Measurements from ENCODE around the gene TCERG1L.

TCERG1L gene

GRCh38 chr10:131277969-131278368 lies 33.6 kb downstream of the TCERG1L start:
- Histone ChIP-seq H3K9ac (ENCODE audit: low read length) (no peak overlapping the region), H3K4me1 (ENCODE audit: control insufficient read depth, low read depth, low read length) (peaks cover 4% of the 10 kb centered on the region), H3K27me3 (ENCODE audit: control insufficient read depth, insufficient read depth, low read length) (no peaks in the 10 kb centered on the region), H3K27ac (ENCODE audit: low read length) (no peak overlapping the region), H3K9me3 (ENCODE audit: control insufficient read depth, low read depth, low read length) (no peaks in the 10 kb centered on the region), H3K4me3 (ENCODE audit: low read length) (no peak overlapping the region), H3K36me3 (ENCODE audit: control insufficient read depth, low read depth, low read length) (no peaks in the 10 kb centered on the region)

GRCh38 chr10:131277278-131277677 lies 34.2 kb downstream of the TCERG1L start:
- H3K36me3 ChIP-seq (ENCODE audit: control insufficient read depth, low read depth, low read length), result no peaks in the 10 kb centered on the region
- no peak overlapping the region for H3K9ac ChIP-seq (ENCODE audit: low read length)
- H3K27ac ChIP-seq (ENCODE audit: low read length), result no peak overlapping the region
- no peaks in the 10 kb centered on the region for H3K27me3 ChIP-seq (ENCODE audit: control insufficient read depth, insufficient read depth, low read length)
- no peak overlapping the region for H3K4me3 ChIP-seq (ENCODE audit: low read length)
- peaks cover 4% of the 10 kb centered on the region for H3K4me1 ChIP-seq (ENCODE audit: control insufficient read depth, low read depth, low read length)
- no peaks in the 10 kb centered on the region for H3K9me3 ChIP-seq (ENCODE audit: control insufficient read depth, low read depth, low read length)

GRCh38 chr10:131275691-131276090 lies 35.8 kb downstream of the TCERG1L start:
- H3K4me3 ChIP-seq (ENCODE audit: low read length), result no peak overlapping the region
- no peak overlapping the region for H3K27ac ChIP-seq (ENCODE audit: low read length)
- no peaks in the 10 kb centered on the region for H3K27me3 ChIP-seq (ENCODE audit: control insufficient read depth, insufficient read depth, low read length)
- H3K36me3 ChIP-seq (ENCODE audit: control insufficient read depth, low read depth, low read length), result no peaks in the 10 kb centered on the region
- H3K4me1 ChIP-seq (ENCODE audit: control insufficient read depth, low read depth, low read length), result peaks cover 4% of the 10 kb centered on the region
- H3K9me3 ChIP-seq (ENCODE audit: control insufficient read depth, low read depth, low read length), result no peaks in the 10 kb centered on the region
- H3K9ac ChIP-seq (ENCODE audit: low read length), result no peak overlapping the region

GRCh38 chr10:131274883-131275282 lies 36.6 kb downstream of the TCERG1L start:
- Histone ChIP-seq H3K27me3 (ENCODE audit: control insufficient read depth, insufficient read depth, low read length) (no peaks in the 10 kb centered on the region), H3K9me3 (ENCODE audit: control insufficient read depth, low read depth, low read length) (no peaks in the 10 kb centered on the region), H3K27ac (ENCODE audit: low read length) (no peak overlapping the region), H3K36me3 (ENCODE audit: control insufficient read depth, low read depth, low read length) (no peaks in the 10 kb centered on the region), H3K4me1 (ENCODE audit: control insufficient read depth, low read depth, low read length) (peaks cover under 1% of the 10 kb centered on the region), H3K4me3 (ENCODE audit: low read length) (no peak overlapping the region), H3K9ac (ENCODE audit: low read length) (no peak overlapping the region)

- no peaks in the 10 kb centered on the region for H3K9me3 ChIP-seq (ENCODE audit: control insufficient read depth, low read depth, low read length)
- H3K36me3 ChIP-seq (ENCODE audit: control insufficient read depth, low read depth, low read length), result no peaks in the 10 kb centered on the region
- H3K27me3 ChIP-seq (ENCODE audit: control insufficient read depth, insufficient read depth, low read length), result no peaks in the 10 kb centered on the region
These were observed 37.2 kb downstream of the TCERG1L start for GRCh38 chr10:131274133-131274880.

GRCh38 chr10:131273476-131273875 lies 38.0 kb downstream of the TCERG1L start:
- Histone ChIP-seq H3K9ac (ENCODE audit: low read length) (no peak overlapping the region), H3K9me3 (ENCODE audit: control insufficient read depth, low read depth, low read length) (no peaks in the 10 kb centered on the region), H3K27ac (ENCODE audit: low read length) (no peak overlapping the region), H3K27me3 (ENCODE audit: control insufficient read depth, insufficient read depth, low read length) (no peaks in the 10 kb centered on the region), H3K4me1 (ENCODE audit: control insufficient read depth, low read depth, low read length) (no peaks in the 10 kb centered on the region), H3K36me3 (ENCODE audit: control insufficient read depth, low read depth, low read length) (no peaks in the 10 kb centered on the region), H3K4me3 (ENCODE audit: low read length) (no peak overlapping the region)

More at GRCh38 chr10:131274133-131274880, 37.2 kb downstream of the TCERG1L start:
- Histone ChIP-seq H3K4me3 (ENCODE audit: low read length) (no peak overlapping the region), H3K9ac (ENCODE audit: low read length) (no peak overlapping the region), H3K4me1 (ENCODE audit: control insufficient read depth, low read depth, low read length) (no peaks in the 10 kb centered on the region), H3K27ac (ENCODE audit: low read length) (no peak overlapping the region)

- no peaks in the 10 kb centered on the region for H3K36me3 ChIP-seq (ENCODE audit: control insufficient read depth, low read depth, low read length)
- no peak overlapping the region for H3K27ac ChIP-seq (ENCODE audit: low read length)
- no peaks in the 10 kb centered on the region for H3K4me1 ChIP-seq (ENCODE audit: control insufficient read depth, low read depth, low read length)
- no peak overlapping the region for H3K9ac ChIP-seq (ENCODE audit: low read length)
- no peaks in the 10 kb centered on the region for H3K27me3 ChIP-seq (ENCODE audit: control insufficient read depth, insufficient read depth, low read length)
- H3K4me3 ChIP-seq (ENCODE audit: low read length), result no peak overlapping the region
- no peaks in the 10 kb centered on the region for H3K9me3 ChIP-seq (ENCODE audit: control insufficient read depth, low read depth, low read length)
These were observed 38.5 kb downstream of the TCERG1L start for GRCh38 chr10:131272897-131273451.

GRCh38 chr10:131271966-131272365 lies 39.6 kb downstream of the TCERG1L start:
- H3K27ac ChIP-seq (ENCODE audit: low read length), result no peak overlapping the region
- H3K9me3 ChIP-seq (ENCODE audit: control insufficient read depth, low read depth, low read length), result no peaks in the 10 kb centered on the region
- no peak overlapping the region for H3K4me3 ChIP-seq (ENCODE audit: low read length)
- H3K27me3 ChIP-seq (ENCODE audit: control insufficient read depth, insufficient read depth, low read length), result no peaks in the 10 kb centered on the region
- H3K9ac ChIP-seq (ENCODE audit: low read length), result no peak overlapping the region
- no peaks in the 10 kb centered on the region for H3K4me1 ChIP-seq (ENCODE audit: control insufficient read depth, low read depth, low read length)
- no peaks in the 10 kb centered on the region for H3K36me3 ChIP-seq (ENCODE audit: control insufficient read depth, low read depth, low read length)

- no peak overlapping the region for H3K27ac ChIP-seq (ENCODE audit: low read length)
- no peaks in the 10 kb centered on the region for H3K9me3 ChIP-seq (ENCODE audit: control insufficient read depth, low read depth, low read length)
- no peak overlapping the region for H3K4me3 ChIP-seq (ENCODE audit: low read length)
- no peaks in the 10 kb centered on the region for H3K36me3 ChIP-seq (ENCODE audit: control insufficient read depth, low read depth, low read length)
- no peaks in the 10 kb centered on the region for H3K4me1 ChIP-seq (ENCODE audit: control insufficient read depth, low read depth, low read length)
- no peak overlapping the region for H3K9ac ChIP-seq (ENCODE audit: low read length)
- no peaks in the 10 kb centered on the region for H3K27me3 ChIP-seq (ENCODE audit: control insufficient read depth, insufficient read depth, low read length)
These were observed 40.2 kb downstream of the TCERG1L start for GRCh38 chr10:131271195-131271880.

- Histone ChIP-seq H3K36me3 (ENCODE audit: control insufficient read depth, low read depth, low read length) (no peaks in the 10 kb centered on the region), H3K27ac (ENCODE audit: low read length) (no peak overlapping the region), H3K4me1 (ENCODE audit: control insufficient read depth, low read depth, low read length) (no peaks in the 10 kb centered on the region), H3K4me3 (ENCODE audit: low read length) (no peak overlapping the region), H3K27me3 (ENCODE audit: control insufficient read depth, insufficient read depth, low read length) (no peaks in the 10 kb centered on the region), H3K9ac (ENCODE audit: low read length) (no peak overlapping the region), H3K9me3 (ENCODE audit: control insufficient read depth, low read depth, low read length) (no peaks in the 10 kb centered on the region)
These were observed 40.9 kb downstream of the TCERG1L start for GRCh38 chr10:131270461-131271190.

- Histone ChIP-seq H3K9ac (ENCODE audit: low read length) (no peak overlapping the region), H3K36me3 (ENCODE audit: control insufficient read depth, low read depth, low read length) (no peaks in the 10 kb centered on the region), H3K4me3 (ENCODE audit: low read length) (no peak overlapping the region), H3K9me3 (ENCODE audit: control insufficient read depth, low read depth, low read length) (no peaks in the 10 kb centered on the region), H3K27me3 (ENCODE audit: control insufficient read depth, insufficient read depth, low read length) (no peaks in the 10 kb centered on the region), H3K27ac (ENCODE audit: low read length) (no peak overlapping the region), H3K4me1 (ENCODE audit: control insufficient read depth, low read depth, low read length) (no peaks in the 10 kb centered on the region)
These were observed 41.6 kb downstream of the TCERG1L start for GRCh38 chr10:131269776-131270460.
